GM19455 (cell line): ENCODE results near the gene ZNF654.
"Not testable (repeated sequence)": the region's sequence is repeated elsewhere in the genome, so short reads cannot be mapped to it uniquely, and the experiment has no call there.

Experiments used
- ATAC-seq: cut with Tn5 transposase; IDR thresholded peaks from one replicate; pipeline ENCODE4 v1.9.1; 2021; ENCODE audit not compliant: unreplicated experiment

The ZNF654 gene

DNA sequence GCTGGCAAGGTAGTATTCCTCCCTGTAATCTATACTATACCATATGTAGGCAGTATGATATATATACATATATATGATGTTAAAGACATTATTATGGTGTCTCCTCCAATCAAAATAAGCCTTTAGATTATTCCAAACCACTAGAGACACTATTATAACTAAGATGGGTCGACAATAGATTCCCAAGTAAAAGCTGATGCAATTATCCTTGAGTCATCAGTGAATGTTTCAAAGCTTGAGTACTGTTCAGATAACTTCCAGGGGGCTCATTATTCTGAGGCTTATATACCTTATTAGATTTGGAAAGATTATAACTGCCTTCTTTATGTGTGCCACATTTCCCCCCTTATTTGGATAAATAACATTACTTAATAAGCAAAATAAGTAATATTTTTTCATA lies 78.8 kb downstream of the ZNF654 start:
- no peak for ATAC-seq

DNA sequence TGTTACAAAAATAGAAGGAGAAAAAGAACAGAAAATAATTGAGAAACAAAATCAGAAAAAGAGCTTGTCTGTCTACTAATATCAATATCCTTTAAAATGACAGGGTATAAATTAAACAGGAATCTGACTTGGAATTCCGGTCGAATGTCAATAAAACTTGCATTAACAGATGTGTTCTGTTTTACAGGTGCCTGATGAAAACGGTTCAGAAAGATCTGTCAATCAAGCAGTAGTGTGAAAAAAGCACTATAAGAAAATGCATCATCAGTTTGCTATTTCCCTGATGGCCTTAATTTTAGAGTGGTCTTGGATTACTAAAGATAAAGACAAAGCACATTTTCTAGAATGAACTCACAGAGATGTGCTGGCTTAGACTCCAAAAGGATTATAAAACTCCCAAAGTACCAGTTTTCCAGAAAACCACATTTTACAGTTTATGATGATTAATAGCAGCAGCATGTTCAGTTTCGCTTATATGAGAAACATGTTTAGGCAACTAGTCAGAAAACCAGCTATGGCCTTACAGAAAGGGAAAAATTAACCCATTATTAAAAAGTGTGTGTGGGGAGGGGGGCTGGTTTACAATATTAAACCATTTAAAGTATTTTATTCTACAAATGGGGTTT lies 82.5 kb downstream of the ZNF654 start:
- ATAC-seq = no peak

GRCh38 chr3:88142094-88142624 lies 83.1 kb downstream of the ZNF654 start:
- ATAC-seq = no peak

DNA sequence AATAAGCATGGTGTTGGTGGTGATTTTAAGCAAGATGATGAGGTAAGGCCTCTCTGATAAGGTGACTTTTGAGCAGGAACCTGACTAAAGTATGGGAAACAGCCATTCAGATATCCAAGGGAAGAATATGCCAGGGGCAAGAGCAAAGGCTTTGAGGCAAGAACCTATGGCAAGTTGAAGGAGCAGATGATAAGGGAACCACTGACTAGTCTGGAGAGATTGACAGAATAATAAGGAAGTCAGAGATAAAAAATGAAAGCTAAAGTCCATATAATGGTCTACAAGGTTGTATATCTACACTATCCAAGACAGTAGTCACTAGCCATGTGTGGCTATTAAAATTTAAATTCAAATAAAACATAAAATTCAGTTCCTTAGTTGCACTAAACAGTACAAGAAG lies 88.2 kb downstream of the ZNF654 start:
- no peak for ATAC-seq

- ATAC-seq = no peak
Observed at GRCh38 chr3:88148651-88149050, 89.6 kb downstream of the ZNF654 start.

DNA sequence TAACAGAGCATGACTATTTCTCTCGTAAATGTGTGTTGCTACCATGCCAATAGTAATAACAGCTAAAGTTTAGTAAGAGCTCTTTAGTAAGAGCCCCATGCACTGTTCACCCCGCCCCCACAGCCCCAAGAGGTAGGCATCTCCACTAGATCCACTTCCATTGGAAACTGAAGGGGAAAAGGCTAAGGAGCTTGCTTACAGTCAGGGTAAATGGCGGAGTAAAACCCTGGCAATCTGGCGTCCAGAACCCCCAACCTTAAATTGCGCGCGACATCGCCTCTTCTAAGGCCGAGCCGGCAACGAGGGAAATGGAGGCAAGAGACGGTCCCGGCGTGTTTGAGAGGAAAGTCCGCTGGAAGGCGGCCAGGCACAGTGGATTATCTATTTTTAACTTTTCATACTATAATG lies 90.0 kb downstream of the ZNF654 start:
- ATAC-seq = peak; percentile 16

DNA sequence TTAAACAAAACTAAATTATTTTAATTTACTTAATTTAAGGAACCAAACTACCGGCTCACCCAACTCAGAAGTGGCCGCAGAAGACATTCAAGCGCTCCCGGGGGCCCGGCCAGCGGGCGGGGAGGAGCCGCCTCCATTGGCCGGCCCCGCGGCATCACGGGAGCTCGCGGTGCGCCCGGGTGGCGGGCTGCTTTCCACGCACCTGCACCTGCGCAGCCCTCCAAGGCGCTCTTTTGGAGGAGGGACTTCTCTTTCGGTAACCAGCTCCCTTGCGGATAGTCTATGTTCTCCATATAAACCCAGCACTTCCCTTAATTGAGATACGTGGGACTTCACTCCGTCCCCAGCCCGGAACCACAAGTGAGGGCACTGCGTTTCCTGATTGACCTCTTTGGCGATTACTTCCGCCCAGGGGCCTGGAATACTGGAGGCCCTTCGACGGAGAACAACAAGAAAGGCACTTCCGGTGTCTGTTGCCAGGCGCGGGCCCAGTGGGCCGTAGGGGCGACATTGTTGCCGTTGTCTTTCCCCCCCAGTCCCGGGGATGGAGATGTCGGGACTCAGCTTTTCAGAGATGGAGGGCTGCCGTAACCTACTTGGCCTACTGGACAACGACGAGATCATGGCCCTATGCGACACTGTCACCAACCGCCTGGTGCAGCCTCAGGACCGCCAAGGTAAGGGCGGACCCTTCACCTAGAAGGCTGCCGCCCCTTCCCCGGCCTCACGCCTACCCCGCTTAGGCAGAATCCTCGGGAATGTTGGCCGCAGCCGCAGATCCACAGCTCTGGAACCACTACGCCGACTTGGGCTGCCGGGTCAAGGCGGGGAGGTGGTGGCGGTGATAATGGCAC lies 90.7 kb downstream of the ZNF654 start, which contains the start of gene C3orf38:
Gene C3orf38, plus strand, starts transcription at position 451 of the 854 bp plus-strand sequence. Its CDS starts 94 bp downstream, at position 545.
- peak; percentile 76 for ATAC-seq

DNA sequence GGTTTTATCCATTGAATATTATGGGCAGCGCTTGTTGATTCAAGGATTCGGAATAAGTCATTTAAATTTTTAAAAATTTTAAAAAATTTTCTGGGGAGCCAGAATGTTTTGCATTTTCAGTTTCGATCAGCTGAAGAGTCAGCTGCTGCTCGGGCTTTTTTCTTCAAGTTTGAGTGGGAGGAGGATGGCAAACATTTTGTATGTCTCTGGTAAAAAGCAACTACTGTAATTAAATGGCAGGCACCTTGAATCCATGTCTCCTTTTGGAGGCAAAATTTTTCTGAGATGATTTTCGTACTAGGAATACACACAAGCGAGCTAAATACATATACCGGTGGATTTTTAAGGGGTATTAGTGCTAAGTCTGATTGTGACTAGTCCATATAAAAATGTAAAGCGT lies 91.3 kb downstream of the ZNF654 start:
- peak; percentile 39 for ATAC-seq

DNA sequence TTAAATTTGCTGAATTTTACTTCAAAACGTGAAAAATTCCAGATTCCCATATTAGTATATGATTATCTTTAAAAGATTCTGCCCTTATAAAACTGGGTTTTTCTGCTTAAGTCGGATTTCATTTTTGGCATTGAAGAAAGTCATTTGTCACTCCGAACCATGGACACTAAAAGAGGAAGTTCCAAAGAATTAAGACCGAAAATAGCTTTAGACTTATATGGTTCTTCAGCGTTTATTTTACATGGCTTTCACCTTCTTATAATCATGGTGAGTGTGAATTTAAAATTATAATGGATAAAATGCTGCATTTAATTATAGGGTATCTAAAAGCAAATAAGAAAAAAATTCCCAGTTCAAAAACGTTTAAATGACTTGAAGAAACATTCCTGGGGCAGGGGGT lies 91.8 kb downstream of the ZNF654 start:
- ATAC-seq = no peak

- no peak for ATAC-seq
Observed at GRCh38 chr3:88151358-88151757, 92.3 kb downstream of the ZNF654 start.

DNA sequence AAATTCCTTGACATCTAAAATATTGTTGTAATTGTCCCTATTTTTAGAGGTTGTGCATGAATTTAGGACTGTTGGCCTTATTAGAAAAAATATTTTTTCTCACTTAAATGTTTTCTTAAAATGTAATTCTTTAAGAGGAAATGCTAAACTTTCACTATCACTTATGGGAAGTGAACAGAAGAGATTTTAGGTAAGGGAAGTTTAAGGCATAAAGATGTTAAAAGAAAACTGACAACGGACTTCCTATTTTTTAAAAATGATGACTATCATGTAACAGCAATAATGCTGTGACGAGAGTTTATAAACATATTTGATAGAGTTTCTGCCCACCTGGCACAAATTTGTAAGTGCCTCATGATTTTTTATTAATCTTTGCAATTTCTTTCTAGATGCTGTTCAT lies 93.8 kb downstream of the ZNF654 start:
- ATAC-seq = no peak

DNA sequence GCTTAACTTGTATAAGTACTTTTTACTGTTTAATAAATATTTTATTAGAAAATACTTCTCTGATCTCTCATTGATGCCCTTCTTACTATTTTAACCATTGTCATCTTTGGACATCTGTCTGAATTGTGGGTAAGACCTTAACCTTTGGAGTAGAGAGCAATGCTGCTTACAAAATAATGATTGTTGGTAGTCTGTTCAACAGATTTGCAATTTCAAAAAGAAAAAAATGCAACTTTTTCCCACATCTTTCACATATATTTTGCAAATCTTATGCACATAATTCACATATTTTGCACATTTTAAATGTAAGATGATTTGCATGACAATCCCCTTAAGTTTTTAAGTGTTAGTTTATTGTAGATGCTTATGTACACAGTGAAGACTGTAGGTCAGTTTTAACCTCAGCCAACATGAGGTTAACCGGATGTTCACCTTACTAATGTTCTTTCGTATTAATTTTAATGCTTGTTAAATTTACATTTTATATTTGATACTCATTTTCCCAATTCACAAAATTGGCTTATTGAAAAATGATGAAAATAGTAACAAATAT lies 107.4 kb downstream of the ZNF654 start:
- no peak for ATAC-seq

DNA sequence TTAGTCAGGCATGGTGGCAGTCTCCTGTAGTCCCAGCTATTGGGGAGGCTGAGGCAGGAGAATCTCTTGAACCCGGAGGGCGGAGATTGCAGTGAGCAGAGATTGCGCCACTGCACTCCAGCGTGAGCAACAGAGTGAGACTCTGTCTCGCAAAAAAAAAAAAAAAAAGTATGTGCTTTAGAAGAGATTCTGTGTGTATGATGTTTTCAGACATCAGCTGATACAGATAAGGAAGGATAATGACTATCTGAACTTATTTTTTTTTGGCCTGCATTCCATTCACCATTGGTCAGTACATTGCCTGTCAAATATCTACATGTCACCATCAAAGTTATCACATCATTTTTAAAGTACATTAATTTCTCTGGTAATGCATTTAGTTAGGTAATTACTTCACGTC lies 108.1 kb downstream of the ZNF654 start:
- ATAC-seq = no peak

- no peak for ATAC-seq
Observed at GRCh38 chr3:88167704-88168103, 108.6 kb downstream of the ZNF654 start.

- ATAC-seq = no peak
Observed at GRCh38 chr3:88168171-88168570, 109.1 kb downstream of the ZNF654 start.

DNA sequence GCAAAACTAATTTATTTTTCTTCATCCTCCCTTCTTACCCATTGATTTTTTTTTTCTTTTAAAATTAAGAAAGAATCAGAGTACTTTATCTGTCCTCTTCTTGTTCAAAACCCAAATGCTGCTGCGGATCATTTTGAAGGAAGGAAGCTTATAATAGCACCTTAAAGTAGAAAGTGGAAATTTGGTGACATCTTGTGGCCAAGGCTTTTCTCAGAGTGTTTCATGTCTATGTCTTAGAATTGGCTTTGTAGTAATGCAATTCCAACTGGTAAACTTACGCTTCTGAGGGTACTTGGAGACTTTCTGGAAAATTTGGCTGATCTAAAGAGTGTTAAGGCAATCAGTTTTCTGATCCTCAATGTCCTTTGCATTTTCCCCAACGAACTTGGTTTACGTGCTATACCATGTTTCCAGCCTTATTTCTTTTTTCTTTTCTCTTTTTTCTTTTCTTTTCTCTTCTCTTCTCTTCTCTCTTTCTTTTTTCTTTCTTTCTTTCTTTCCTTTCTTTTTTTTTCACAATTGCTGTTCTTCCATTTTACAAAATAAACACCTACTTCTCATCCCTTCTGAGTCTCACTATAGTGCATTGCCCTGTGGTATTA lies 121.4 kb downstream of the ZNF654 start:
- peak; percentile 97 for ATAC-seq

GRCh38 chr3:88182165-88182918 lies 123.3 kb downstream of the ZNF654 start:
- ATAC-seq = not testable (repeated sequence)

DNA sequence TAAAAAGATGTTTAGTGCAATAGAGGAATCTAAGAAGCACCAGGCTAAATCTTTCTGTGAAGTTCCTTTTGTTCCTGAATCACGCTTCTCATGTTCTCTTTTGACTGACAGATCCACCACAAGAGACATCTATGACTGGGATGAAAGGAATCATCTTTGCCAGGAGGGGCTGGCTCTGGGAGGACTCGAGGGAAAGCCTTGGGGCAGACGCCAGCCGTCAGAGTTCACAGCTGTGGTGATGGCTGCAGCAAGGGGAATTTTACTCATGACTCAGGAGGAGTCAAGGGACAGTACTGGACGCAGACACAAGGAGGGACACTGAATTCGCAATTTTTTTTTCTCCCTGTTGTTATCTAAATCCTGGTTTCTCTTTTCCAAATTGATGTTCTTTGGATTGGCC lies 129.4 kb downstream of the ZNF654 start:
- no peak for ATAC-seq

GRCh38 chr3:88189361-88189810 lies 130.3 kb downstream of the ZNF654 start:
- peak; percentile 69 for ATAC-seq

- ATAC-seq = no peak
Observed at GRCh38 chr3:88191872-88192409, 132.9 kb downstream of the ZNF654 start.
